Stimulated activated CD8-positive, alpha-beta memory T cell treated with anti-CD3 and anti-CD28 coated beads, Interleukin-2, amount 100 ng/mL, for 1 hour (primary cell): Measurements from ENCODE around the gene EFS.

Source experiments
- DNase-seq, 2 donors: peaks; one replicate each; pipeline ENCODE4 v3.0.0-alpha.2; 2020; ENCODE audit warnings: low read depth in 2 of 2

The EFS gene

GRCh38 chr14:23306412-23307145, 58.4 kb downstream of the EFS start, which contains the start of gene BCL2L2:
Gene BCL2L2, plus strand, starts transcription at chr14:23306833. Its CDS starts 935 bp downstream, at chr14:23307768.
- DNase-seq, result no peak
